ENCODE measurements around the gene NOP14.
"Not testable (repeated sequence)": the region's sequence is repeated elsewhere in the genome, so short reads cannot be mapped to it uniquely, and the experiment has no call there.

Gene NOP14

GRCh38 chr4:2948895-2949781 is 14.1 kb downstream of the NOP14 start:
- WGBS (ENCODE audit: insufficient coverage, insufficient read length): no CpG with 5 or more reads among the region's 14 CpGs

GRCh38 chr4:2947926-2948325 is 15.3 kb downstream of the NOP14 start:
- Histone ChIP-seq H3K36me3 (ENCODE audit: control insufficient read depth, insufficient read depth, low read length) (peaks cover 60% of the 10 kb centered on the region), H3K4me1 (ENCODE audit: control insufficient read depth, insufficient read depth, low read length) (no peaks in the 10 kb centered on the region; the same call in 1 of the 2 replicates), H3K9me3 (ENCODE audit: control insufficient read depth, insufficient read depth, low read length) (no peaks in the 10 kb centered on the region), H3K27ac (ENCODE audit: low read length) (no peak overlapping the region), H3K27me3 (ENCODE audit: control insufficient read depth, insufficient read depth, low read length) (no peaks in the 10 kb centered on the region), H3K4me3 (ENCODE audit: low read length) (no peak overlapping the region)
- no peak for DNase-seq (ENCODE audit: low read depth, low spot score)
- no CpG with 5 or more reads among the region's 11 CpGs for WGBS (ENCODE audit: insufficient coverage, insufficient read length)

More at GRCh38 chr4:2948895-2949781, 14.1 kb downstream of the NOP14 start:
- peaks cover 59% of the 10 kb centered on the region for H3K36me3 ChIP-seq (ENCODE audit: control insufficient read depth, insufficient read depth, low read length)
- no peak for DNase-seq (ENCODE audit: low read depth, low spot score)
- H3K9me3 ChIP-seq (ENCODE audit: control insufficient read depth, insufficient read depth, low read length): no peaks in the 10 kb centered on the region; the same call in 1 of the 2 replicates
- H3K27me3 ChIP-seq (ENCODE audit: control insufficient read depth, insufficient read depth, low read length): no peaks in the 10 kb centered on the region
- no peaks in the 10 kb centered on the region; the same call in 1 of the 2 replicates for H3K4me1 ChIP-seq (ENCODE audit: control insufficient read depth, insufficient read depth, low read length)
- H3K27ac ChIP-seq (ENCODE audit: low read length): no peak overlapping the region
- H3K4me3 ChIP-seq (ENCODE audit: low read length): no peak overlapping the region

GRCh38 chr4:2946812-2947600 is 16.2 kb downstream of the NOP14 start:
- H3K27me3 ChIP-seq (ENCODE audit: control insufficient read depth, insufficient read depth, low read length): no peaks in the 10 kb centered on the region
- DNase-seq (ENCODE audit: low read depth, low spot score): no peak
- H3K4me3 ChIP-seq (ENCODE audit: low read length): no peak overlapping the region
- no peak overlapping the region for H3K27ac ChIP-seq (ENCODE audit: low read length)
- H3K4me1 ChIP-seq (ENCODE audit: control insufficient read depth, insufficient read depth, low read length): no peaks in the 10 kb centered on the region; the same call in 1 of the 2 replicates
- H3K36me3 ChIP-seq (ENCODE audit: control insufficient read depth, insufficient read depth, low read length): peaks cover 65% of the 10 kb centered on the region
- no CpG with 5 or more reads among the region's 19 CpGs for WGBS (ENCODE audit: insufficient coverage, insufficient read length)
- no peaks in the 10 kb centered on the region for H3K9me3 ChIP-seq (ENCODE audit: control insufficient read depth, insufficient read depth, low read length)

GRCh38 chr4:2945619-2946604 is 17.3 kb downstream of the NOP14 start:
- not testable (repeated sequence) for H3K4me3 ChIP-seq (ENCODE audit: low read length); H3K4me1 ChIP-seq (ENCODE audit: control insufficient read depth, insufficient read depth, low read length); H3K27me3 ChIP-seq (ENCODE audit: control insufficient read depth, insufficient read depth, low read length); DNase-seq (ENCODE audit: low read depth, low spot score); H3K9me3 ChIP-seq (ENCODE audit: control insufficient read depth, insufficient read depth, low read length); H3K27ac ChIP-seq (ENCODE audit: low read length)
- peaks cover 69% of the 10 kb centered on the region for H3K36me3 ChIP-seq (ENCODE audit: control insufficient read depth, insufficient read depth, low read length)
- no CpG with 5 or more reads among the region's 30 CpGs for WGBS (ENCODE audit: insufficient coverage, insufficient read length)

GRCh38 chr4:2944586-2945526 is 18.4 kb downstream of the NOP14 start:
- Histone ChIP-seq H3K9me3 (ENCODE audit: control insufficient read depth, insufficient read depth, low read length) (no peaks in the 10 kb centered on the region), H3K27me3 (ENCODE audit: control insufficient read depth, insufficient read depth, low read length) (no peaks in the 10 kb centered on the region), H3K4me3 (ENCODE audit: low read length) (no peak overlapping the region), H3K4me1 (ENCODE audit: control insufficient read depth, insufficient read depth, low read length) (no peaks in the 10 kb centered on the region), H3K36me3 (ENCODE audit: control insufficient read depth, insufficient read depth, low read length) (peaks cover 74% of the 10 kb centered on the region), H3K27ac (ENCODE audit: low read length) (no peak overlapping the region)
- DNase-seq (ENCODE audit: low read depth, low spot score): no peak
- WGBS (ENCODE audit: insufficient coverage, insufficient read length): no CpG with 5 or more reads among the region's 30 CpGs

GRCh38 chr4:2944091-2944482 is 19.1 kb downstream of the NOP14 start:
- Histone ChIP-seq H3K4me3 (ENCODE audit: low read length) (no peak overlapping the region), H3K4me1 (ENCODE audit: control insufficient read depth, insufficient read depth, low read length) (no peaks in the 10 kb centered on the region), H3K9me3 (ENCODE audit: control insufficient read depth, insufficient read depth, low read length) (no peaks in the 10 kb centered on the region), H3K27ac (ENCODE audit: low read length) (no peak overlapping the region), H3K27me3 (ENCODE audit: control insufficient read depth, insufficient read depth, low read length) (no peaks in the 10 kb centered on the region), H3K36me3 (ENCODE audit: control insufficient read depth, insufficient read depth, low read length) (peaks cover 76% of the 10 kb centered on the region)
- no CpG with 5 or more reads among the region's 11 CpGs for WGBS (ENCODE audit: insufficient coverage, insufficient read length)
- no peak for DNase-seq (ENCODE audit: low read depth, low spot score)

GRCh38 chr4:2943364-2944090 is 19.7 kb downstream of the NOP14 start:
- peaks cover 78% of the 10 kb centered on the region for H3K36me3 ChIP-seq (ENCODE audit: control insufficient read depth, insufficient read depth, low read length)
- H3K27me3 ChIP-seq (ENCODE audit: control insufficient read depth, insufficient read depth, low read length): no peaks in the 10 kb centered on the region

GRCh38 chr4:2942532-2943363 is 20.5 kb downstream of the NOP14 start:
- Histone ChIP-seq H3K4me1 (ENCODE audit: control insufficient read depth, insufficient read depth, low read length) (no peaks in the 10 kb centered on the region), H3K36me3 (ENCODE audit: control insufficient read depth, insufficient read depth, low read length) (peaks cover 73% of the 10 kb centered on the region), H3K27ac (ENCODE audit: low read length) (no peak overlapping the region), H3K9me3 (ENCODE audit: control insufficient read depth, insufficient read depth, low read length) (no peaks in the 10 kb centered on the region), H3K27me3 (ENCODE audit: control insufficient read depth, insufficient read depth, low read length) (no peaks in the 10 kb centered on the region), H3K4me3 (ENCODE audit: low read length) (no peak overlapping the region)
- no peak for DNase-seq (ENCODE audit: low read depth, low spot score)
- no CpG with 5 or more reads among the region's 31 CpGs for WGBS (ENCODE audit: insufficient coverage, insufficient read length)

More at GRCh38 chr4:2943364-2944090, 19.7 kb downstream of the NOP14 start:
- Histone ChIP-seq H3K9me3 (ENCODE audit: control insufficient read depth, insufficient read depth, low read length) (no peaks in the 10 kb centered on the region), H3K27ac (ENCODE audit: low read length) (no peak overlapping the region), H3K4me3 (ENCODE audit: low read length) (no peak overlapping the region), H3K4me1 (ENCODE audit: control insufficient read depth, insufficient read depth, low read length) (no peaks in the 10 kb centered on the region)
- no peak for DNase-seq (ENCODE audit: low read depth, low spot score)
- no CpG with 5 or more reads among the region's 20 CpGs for whole genome bisulfite sequencing (ENCODE audit: insufficient coverage, insufficient read length)
